Measurements from ENCODE around the gene ARSA.
"Not testable (repeated sequence)": the region's sequence is repeated elsewhere in the genome, so short reads cannot be mapped to it uniquely, and the experiment has no call there.

The ARSA gene

DNA sequence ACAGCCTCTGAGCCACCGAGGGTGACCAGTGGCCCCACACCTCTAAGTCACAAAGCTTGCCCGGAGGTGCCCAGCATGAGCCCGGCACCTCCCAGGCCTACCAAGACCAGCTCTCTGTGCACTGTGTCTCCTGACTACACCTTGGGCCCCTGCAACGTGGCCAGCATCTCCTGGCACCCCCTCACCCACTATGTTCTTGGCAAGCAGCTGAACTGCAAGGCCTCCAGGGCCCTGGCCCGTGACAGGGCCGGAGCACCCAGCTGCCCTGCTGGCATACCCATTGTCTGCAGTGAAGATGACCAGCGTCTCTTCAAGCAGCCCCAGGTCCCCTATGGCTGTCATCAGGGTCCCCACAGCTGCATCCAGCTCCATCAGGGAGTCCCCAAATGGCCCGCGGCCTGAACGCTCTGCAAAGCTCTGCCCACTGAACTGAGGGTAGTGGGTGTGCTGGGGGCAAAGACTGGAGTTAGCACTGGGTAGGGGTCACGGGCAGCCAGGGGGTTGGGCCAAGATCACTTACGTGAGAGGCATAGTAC is 1.6 kb downstream of the ARSA start:
- Histone ChIP-seq H3K9ac (ENCODE audit: low read depth, low read length) (no peak overlapping the region), H3K27me3 (ENCODE audit: control insufficient read depth, insufficient read depth, low read length) (peaks cover 8% of the 10 kb centered on the region), H3K4me1 (ENCODE audit: control insufficient read depth, insufficient read depth, low read length) (peaks cover 6% of the 10 kb centered on the region), H3K9me3 (ENCODE audit: control insufficient read depth, insufficient read depth, low read length) (no peaks in the 10 kb centered on the region), H3K36me3 (ENCODE audit: control insufficient read depth, insufficient read depth, low read length) (no peaks in the 10 kb centered on the region), H3K4me3 (ENCODE audit: low read depth, low read length) (no peak overlapping the region)

DNA sequence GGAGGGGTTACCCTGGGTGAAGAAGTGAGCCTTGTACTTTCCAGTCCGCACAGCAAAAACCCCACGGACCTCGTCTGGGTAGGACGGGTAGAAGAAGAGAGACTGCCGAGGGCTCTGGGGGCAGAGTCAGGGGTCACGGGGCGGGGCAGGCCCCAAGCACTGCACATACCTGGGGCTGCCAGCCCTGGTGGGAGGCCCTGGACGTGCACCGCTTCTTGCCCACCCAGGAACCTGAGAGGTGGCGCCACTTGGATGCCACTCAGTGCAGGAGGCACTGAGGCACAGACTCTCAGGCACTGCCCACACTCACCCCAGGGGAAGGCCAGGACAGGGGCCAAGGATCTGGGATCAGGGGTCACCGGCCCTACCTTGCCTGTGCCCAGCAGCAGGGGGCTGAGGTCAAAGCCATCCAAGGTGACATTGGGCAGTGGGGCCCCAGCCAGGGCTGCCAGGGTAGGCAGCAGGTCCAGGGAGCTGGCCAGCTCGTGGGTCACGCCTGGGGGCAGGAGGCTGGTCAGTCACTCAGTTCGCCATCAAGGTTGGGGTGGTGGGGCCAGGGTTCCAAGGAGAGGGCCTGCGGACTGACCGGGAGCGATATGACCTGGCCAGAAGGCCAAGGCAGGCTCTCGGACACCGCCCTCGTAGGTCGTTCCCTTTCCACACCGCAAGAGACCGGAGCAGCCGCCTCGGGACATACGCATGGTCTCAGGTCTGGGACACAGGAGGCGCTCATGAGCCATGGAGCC is 2.2 kb downstream of the ARSA start:
- H3K9ac ChIP-seq (ENCODE audit: low read depth, low read length), result no peak overlapping the region
- no peak overlapping the region for H3K4me3 ChIP-seq (ENCODE audit: low read depth, low read length)
- peaks cover 13% of the 10 kb centered on the region for H3K27me3 ChIP-seq (ENCODE audit: control insufficient read depth, insufficient read depth, low read length)
- H3K4me1 ChIP-seq (ENCODE audit: control insufficient read depth, insufficient read depth, low read length), result peaks cover 6% of the 10 kb centered on the region
- no peaks in the 10 kb centered on the region for H3K9me3 ChIP-seq (ENCODE audit: control insufficient read depth, insufficient read depth, low read length)
- H3K36me3 ChIP-seq (ENCODE audit: control insufficient read depth, insufficient read depth, low read length), result no peaks in the 10 kb centered on the region

DNA sequence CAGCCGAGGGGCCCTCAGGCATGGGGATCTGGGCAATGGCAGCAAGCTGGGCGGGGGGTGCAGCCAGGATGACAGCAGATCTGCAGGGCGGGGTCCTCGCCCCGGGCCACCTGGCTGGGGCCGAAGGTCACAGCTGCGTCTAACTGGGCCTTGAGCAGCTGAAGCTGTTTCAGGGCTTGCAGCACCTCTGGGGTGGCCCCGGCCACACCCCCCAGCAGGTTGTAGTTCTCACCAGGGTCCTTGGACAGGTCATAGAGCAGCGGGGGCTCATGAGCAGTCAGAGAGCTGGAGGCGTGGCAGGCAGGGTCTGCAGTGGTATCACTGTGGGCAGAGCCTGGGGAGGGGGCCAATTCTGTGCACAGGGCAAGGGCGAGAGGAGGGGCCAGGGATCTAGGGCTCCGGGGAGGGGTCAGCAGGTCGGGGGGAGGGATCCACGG is 2.8 kb downstream of the ARSA start:
- Histone ChIP-seq H3K9ac (ENCODE audit: low read depth, low read length) (no peak overlapping the region), H3K27me3 (ENCODE audit: control insufficient read depth, insufficient read depth, low read length) (peaks cover 13% of the 10 kb centered on the region), H3K4me1 (ENCODE audit: control insufficient read depth, insufficient read depth, low read length) (peaks cover 9% of the 10 kb centered on the region), H3K9me3 (ENCODE audit: control insufficient read depth, insufficient read depth, low read length) (no peaks in the 10 kb centered on the region), H3K36me3 (ENCODE audit: control insufficient read depth, insufficient read depth, low read length) (no peaks in the 10 kb centered on the region), H3K4me3 (ENCODE audit: low read depth, low read length) (no peak overlapping the region)

DNA sequence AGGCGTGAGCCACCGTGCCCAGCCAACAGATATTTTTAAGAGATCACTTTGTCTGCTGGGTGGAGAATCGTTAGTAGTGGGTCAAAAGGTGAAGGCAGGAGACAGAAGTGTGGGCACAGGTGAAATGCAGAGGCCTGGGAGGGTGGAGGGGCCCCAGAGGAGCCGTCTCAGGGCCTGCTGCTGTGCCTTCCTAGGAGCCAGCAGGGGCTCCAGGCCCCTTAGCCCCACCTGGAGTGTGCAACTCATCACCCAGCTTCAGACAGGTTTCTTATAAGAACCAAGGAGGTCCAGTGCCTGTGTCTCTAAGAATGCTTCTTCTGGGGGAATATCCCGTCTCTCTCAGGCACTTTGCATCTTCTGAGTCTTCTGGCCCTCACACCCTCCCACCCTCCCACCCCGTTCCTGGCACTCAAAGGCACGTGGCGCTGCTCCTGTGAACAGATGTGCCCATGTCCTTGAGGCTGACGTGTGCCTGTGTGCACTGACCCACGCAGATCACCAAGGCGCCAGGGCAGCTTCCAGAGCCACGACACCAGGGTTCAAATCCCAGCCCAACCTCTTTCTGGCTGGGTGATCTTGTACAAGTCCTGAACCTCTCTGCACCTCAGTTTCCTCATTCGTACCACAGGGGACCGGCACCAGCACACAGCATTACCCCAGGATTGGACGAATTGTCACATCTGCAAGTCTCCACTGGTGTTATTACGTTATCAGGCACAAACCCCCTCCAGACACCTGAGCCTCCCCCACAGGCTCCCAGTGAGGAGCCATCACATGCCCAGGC is 3.4 kb downstream of the ARSA start:
- Histone ChIP-seq H3K36me3 (ENCODE audit: control insufficient read depth, insufficient read depth, low read length) (no peaks in the 10 kb centered on the region), H3K9ac (ENCODE audit: low read depth, low read length) (no peak overlapping the region), H3K9me3 (ENCODE audit: control insufficient read depth, insufficient read depth, low read length) (no peaks in the 10 kb centered on the region), H3K4me3 (ENCODE audit: low read depth, low read length) (no peak overlapping the region), H3K4me1 (ENCODE audit: control insufficient read depth, insufficient read depth, low read length) (peaks cover 9% of the 10 kb centered on the region), H3K27me3 (ENCODE audit: control insufficient read depth, insufficient read depth, low read length) (peaks cover 13% of the 10 kb centered on the region)

DNA sequence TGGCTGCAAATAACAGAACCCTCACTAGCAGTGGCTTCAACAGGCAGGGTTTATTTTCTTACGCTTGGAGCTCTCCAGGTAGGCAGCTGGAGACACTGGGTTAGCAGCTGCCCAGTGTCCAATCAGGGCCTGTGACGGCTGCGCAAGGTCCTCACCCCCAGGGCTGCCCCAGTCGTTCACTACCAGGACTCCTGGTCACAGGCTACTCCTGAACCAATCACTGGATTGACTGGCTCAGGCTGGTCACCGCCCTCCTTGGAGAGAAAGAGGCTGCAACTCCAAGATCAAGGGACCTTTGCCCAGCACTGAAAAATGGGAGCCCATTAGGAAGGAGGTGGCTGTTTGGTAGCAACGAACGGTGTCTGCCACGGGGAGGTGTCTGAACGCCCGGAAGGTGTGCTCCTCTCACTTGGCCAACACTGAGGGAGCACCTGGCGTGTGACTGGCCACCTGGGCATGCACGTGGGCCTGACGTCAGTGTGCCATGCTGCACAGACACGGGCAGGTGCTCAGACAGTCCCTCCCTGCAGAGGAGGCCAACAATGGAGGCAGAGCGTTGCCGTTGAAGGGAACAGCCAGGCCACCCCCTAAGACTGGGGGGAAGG is 5.1 kb downstream of the ARSA start:
- Histone ChIP-seq H3K27me3 (ENCODE audit: control insufficient read depth, insufficient read depth, low read length) (peaks cover 6% of the 10 kb centered on the region), H3K36me3 (ENCODE audit: control insufficient read depth, insufficient read depth, low read length) (no peaks in the 10 kb centered on the region), H3K4me3 (ENCODE audit: low read depth, low read length) (no peak overlapping the region), H3K9ac (ENCODE audit: low read depth, low read length) (no peak overlapping the region), H3K4me1 (ENCODE audit: control insufficient read depth, insufficient read depth, low read length) (peaks cover 4% of the 10 kb centered on the region), H3K9me3 (ENCODE audit: control insufficient read depth, insufficient read depth, low read length) (no peaks in the 10 kb centered on the region)

DNA sequence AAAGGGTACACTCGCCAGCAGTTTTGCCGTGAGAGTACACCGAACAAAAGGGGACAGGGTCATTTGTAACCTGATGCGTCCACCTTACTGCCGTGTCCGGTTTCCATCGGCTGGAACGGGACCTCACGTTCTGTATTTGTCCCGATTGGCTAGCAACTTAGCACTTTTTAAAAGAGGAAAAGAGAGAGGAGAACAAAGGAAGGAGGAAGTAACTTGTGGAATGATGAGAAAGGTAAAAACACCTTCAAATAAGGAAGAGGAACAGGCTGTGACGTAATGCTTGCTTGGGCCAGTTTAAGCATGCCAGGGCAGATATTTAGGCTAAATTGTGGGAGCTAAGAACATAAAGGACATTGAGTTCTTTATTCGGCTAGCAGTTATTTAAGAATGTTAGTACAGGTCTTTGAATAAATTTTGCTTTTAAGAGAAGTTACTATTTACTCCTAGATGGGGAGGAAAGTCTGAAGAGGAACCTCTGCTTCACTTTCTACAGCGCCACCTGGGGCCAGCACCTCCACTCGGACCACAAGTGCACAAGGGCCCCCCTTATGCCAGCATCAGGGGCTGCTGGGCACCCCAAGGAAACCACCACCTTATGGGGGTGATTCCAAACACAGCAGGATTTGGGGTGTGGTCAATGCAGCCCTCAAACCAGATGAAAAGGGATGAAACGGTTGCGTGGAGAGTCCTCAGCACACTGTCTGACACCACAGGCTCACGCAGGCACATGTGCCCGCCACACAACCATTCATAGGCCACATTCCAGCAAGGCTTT is 5.8 kb downstream of the ARSA start:
- Histone ChIP-seq H3K36me3 (ENCODE audit: control insufficient read depth, insufficient read depth, low read length) (no peaks in the 10 kb centered on the region), H3K9me3 (ENCODE audit: control insufficient read depth, insufficient read depth, low read length) (no peaks in the 10 kb centered on the region), H3K27me3 (ENCODE audit: control insufficient read depth, insufficient read depth, low read length) (peaks cover 6% of the 10 kb centered on the region), H3K4me3 (ENCODE audit: low read depth, low read length) (no peak overlapping the region), H3K4me1 (ENCODE audit: control insufficient read depth, insufficient read depth, low read length) (peaks cover 4% of the 10 kb centered on the region), H3K9ac (ENCODE audit: low read depth, low read length) (no peak overlapping the region)

DNA sequence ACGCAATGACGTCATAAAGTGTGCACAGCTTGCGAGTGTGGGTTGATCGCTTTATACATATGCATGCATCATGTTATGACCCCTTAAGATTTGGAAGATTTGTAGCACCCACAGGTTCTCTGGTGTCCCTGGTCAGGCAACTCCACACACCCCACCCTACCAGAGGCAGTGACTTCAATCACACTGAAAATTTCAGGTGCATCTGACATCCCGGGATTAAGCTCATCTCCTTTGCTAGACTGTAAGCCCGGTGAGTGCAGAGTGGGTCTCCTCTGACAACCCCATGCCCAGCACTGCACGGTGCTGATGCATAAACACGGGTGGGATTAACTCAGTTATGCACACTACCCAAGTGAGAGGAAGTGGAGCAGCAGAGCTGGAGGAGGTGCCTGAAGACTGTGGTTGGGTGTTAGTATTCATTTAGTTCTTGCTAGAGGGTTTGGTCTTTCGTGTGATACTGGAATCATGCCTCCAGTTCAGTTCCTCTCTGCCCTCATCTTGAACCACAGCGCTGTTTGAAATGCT is 6.5 kb downstream of the ARSA start:
- H3K4me1 ChIP-seq (ENCODE audit: control insufficient read depth, insufficient read depth, low read length), result peaks cover 4% of the 10 kb centered on the region
- no peaks in the 10 kb centered on the region for H3K36me3 ChIP-seq (ENCODE audit: control insufficient read depth, insufficient read depth, low read length)
- H3K4me3 ChIP-seq (ENCODE audit: low read depth, low read length), result no peak overlapping the region
- peaks cover 6% of the 10 kb centered on the region for H3K27me3 ChIP-seq (ENCODE audit: control insufficient read depth, insufficient read depth, low read length)
- H3K9me3 ChIP-seq (ENCODE audit: control insufficient read depth, insufficient read depth, low read length), result no peaks in the 10 kb centered on the region
- H3K9ac ChIP-seq (ENCODE audit: low read depth, low read length), result no peak overlapping the region

DNA sequence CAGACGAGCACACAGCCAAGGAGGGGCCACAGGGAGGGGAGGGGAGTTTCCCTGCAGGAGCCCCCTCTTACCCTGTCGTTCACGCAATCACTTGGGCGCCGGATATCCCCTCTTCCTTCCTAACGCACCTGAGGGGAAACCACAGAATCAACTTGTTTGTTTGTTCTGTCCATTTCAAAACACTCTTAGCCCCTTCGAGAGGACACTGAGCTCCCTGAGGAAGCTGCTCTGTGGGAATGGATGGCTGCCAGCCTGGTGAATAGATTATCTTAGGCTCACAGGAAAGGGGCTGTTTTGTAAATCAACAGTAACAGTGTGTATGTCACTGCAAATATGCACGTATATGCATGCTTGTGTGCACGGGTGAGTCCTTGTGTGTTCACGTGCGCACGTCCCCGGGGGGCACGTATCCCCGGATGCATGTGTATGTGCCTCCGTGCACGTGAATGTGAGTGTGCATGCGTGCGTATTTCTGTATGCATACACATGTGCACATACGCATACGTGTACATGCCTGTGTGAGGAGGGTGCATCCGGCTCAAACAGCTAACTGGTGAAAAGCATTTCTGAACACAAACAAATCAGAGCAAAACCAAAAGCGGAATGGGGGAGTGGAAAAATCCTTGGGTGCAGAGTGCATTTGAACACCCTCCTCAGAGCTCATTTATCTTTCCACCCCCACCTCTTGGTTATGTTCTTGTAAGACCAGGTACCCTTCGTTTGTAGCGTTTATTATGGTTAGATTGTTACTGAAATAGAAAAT is 7.2 kb downstream of the ARSA start:
- Histone ChIP-seq H3K4me3 (ENCODE audit: low read depth, low read length) (no peak overlapping the region), H3K9ac (ENCODE audit: low read depth, low read length) (no peak overlapping the region), H3K27me3 (ENCODE audit: control insufficient read depth, insufficient read depth, low read length) (peaks cover 6% of the 10 kb centered on the region), H3K9me3 (ENCODE audit: control insufficient read depth, insufficient read depth, low read length) (no peaks in the 10 kb centered on the region), H3K4me1 (ENCODE audit: control insufficient read depth, insufficient read depth, low read length) (peaks cover 4% of the 10 kb centered on the region), H3K36me3 (ENCODE audit: control insufficient read depth, insufficient read depth, low read length) (no peaks in the 10 kb centered on the region)

DNA sequence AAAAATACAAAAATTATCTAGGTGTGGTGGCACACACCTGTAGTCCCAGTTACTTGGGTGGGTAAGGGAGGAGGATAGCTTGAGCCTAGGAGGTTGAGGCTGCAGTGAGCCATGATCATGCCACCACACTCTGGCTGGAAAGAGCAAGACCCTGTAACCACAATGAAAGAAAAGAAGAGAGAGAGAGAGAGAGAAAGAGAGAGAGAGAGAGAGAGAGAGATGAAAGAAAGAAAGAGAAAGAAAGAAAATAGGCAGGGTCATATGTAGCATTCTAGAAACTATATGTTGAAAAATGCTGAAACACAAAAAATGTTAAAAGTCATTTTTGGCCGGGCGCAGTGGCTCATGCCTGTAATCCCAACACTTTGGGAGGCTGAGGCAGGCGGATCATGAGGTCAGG is 13.7 kb downstream of the ARSA start:
- H3K9ac ChIP-seq (ENCODE audit: low read depth, low read length); H3K4me1 ChIP-seq (ENCODE audit: control insufficient read depth, insufficient read depth, low read length); H3K36me3 ChIP-seq (ENCODE audit: control insufficient read depth, insufficient read depth, low read length); H3K9me3 ChIP-seq (ENCODE audit: control insufficient read depth, insufficient read depth, low read length); H3K4me3 ChIP-seq (ENCODE audit: low read depth, low read length); H3K27me3 ChIP-seq (ENCODE audit: control insufficient read depth, insufficient read depth, low read length): not testable (repeated sequence)

DNA sequence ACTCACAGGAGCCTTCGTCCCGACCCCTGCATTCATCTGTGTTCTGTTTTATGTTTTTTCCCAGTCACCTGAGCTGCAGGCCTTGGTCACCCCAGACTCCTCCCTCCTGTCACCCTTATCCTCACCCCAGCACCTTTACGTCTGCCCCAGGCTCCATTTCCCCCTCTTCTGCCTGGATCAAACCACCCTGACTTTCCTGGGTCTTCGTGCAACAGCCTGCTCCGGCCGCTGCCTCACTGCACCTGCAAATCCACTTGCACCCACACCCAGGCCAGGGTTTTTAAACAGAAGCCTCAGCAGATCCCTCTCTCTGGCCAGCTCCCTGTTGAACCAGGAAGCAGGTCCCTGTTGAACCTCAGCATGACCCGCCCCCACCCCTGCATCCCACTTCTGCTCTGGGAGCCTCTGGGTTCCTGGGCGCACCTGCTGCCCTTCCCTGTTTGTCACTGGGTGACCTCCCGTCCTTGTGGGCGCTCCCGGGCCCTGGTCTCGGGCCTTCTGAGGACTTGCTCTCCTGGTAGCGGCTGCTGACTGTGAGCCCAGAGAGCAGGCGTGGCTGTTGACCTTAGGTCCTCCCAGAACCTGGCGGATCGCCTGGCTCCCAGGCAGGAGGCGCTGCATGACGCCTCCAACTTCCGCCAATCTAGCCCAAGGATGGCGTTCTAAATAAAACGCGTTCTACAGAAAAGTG is 14.5 kb downstream of the ARSA start:
- H3K36me3 ChIP-seq (ENCODE audit: control insufficient read depth, insufficient read depth, low read length), result no peaks in the 10 kb centered on the region
- no peaks in the 10 kb centered on the region for H3K9me3 ChIP-seq (ENCODE audit: control insufficient read depth, insufficient read depth, low read length)
- peaks cover 5% of the 10 kb centered on the region for H3K4me1 ChIP-seq (ENCODE audit: control insufficient read depth, insufficient read depth, low read length)
- peaks cover 5% of the 10 kb centered on the region for H3K27me3 ChIP-seq (ENCODE audit: control insufficient read depth, insufficient read depth, low read length)
- H3K4me3 ChIP-seq (ENCODE audit: low read depth, low read length), result no peak overlapping the region
- H3K9ac ChIP-seq (ENCODE audit: low read depth, low read length), result no peak overlapping the region
